GM19372 (cell line): ENCODE results near the gene SYF2.
"Not testable (repeated sequence)": the region's sequence is repeated elsewhere in the genome, so short reads cannot be mapped to it uniquely, and the experiment has no call there.

Experiments used
- ATAC-seq: cut with Tn5 transposase; IDR thresholded peaks from one replicate; pipeline ENCODE4 v1.9.1; 2021; ENCODE audit warnings: mild to moderate bottlenecking, low read depth, moderate library complexity; ENCODE audit not compliant: unreplicated experiment

The SYF2 gene

DNA sequence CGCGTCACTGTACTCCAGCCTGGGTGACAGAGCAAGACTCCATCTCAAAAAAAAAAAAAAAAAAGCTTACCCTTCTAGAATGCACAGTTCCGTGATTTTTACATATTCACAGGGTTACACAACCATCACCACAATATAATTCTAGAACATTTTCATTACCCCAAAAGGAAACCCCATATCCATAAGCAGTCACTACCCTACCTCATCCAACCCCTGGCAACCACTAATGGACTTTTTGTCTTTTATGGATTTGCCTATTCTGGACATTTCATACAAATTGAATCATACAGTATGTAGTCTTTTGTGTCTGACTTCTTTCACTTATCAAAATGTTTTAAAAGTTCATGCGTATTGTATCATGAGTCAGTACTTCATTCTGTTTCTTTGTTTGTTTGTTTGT, 22.8 kb downstream of the SYF2 start:
- no peak for ATAC-seq

DNA sequence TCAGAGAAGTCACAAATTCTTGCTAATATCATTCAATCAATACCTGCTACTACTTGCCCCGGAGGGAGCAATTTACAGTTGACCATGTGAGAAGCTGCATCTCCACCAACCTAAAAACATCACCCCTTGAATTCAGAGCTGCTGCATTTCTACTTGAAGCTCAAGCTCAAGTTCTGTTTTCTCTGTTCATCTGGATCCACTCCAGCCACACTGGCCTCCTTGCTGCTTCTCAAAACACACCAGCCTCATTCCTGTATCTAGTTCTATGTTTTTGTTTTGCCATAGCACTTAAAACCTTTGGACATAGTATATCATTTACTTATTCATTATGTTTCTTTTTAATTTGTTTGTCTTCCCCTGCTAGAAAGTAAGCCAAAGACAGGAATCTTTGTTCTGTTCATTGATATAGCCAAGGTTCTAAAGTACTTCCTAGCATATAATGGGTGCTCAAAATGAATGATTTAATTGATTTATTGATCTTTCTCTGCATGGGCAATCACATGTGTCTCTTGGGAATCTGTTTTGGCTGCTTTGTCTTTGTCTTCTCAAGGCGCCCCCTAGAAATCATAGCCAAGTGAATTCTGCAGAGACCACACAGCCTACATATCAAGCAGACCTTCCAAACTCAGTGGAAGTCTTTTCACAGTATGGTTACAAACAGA, 23.6 kb downstream of the SYF2 start:
- ATAC-seq = no peak

DNA sequence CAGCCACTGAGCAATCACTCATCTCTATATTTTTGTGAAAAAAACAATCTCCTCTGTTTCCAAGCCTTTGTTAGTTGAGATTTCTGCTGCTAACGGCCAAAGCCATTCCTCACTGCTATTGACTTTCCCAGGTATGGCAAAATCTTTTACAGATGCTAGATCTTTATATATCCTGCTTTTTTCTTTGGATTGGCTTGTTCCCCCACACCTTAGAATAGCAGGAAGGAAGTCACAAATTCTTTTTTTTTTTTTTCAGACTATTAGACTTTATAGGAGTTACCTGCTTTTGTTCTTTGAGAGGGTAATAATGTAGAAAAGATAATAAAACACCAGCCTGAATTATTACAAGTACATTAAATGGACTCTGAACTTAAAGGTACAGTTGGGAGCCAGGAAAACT, 24.2 kb downstream of the SYF2 start:
- ATAC-seq = no peak

DNA sequence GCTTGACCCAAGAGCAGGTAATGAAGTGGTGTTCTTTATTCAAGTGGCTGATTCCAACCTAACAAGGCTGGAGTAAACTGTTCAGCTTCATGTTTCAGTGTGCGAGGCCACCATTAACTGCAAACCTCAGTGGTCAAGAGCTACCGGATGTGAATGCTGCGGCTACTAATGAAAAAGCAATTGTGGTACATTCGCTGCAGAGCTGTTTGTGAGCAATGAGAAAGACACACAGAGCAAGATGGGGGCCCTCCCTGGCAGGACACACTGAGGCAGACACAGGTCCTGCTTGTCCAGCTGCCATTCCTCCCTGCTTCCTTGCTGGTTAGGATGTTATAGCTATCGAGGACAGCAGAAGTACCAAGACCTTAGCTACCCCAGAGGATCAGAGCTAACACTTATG, 26.1 kb downstream of the SYF2 start:
- no peak for ATAC-seq

DNA sequence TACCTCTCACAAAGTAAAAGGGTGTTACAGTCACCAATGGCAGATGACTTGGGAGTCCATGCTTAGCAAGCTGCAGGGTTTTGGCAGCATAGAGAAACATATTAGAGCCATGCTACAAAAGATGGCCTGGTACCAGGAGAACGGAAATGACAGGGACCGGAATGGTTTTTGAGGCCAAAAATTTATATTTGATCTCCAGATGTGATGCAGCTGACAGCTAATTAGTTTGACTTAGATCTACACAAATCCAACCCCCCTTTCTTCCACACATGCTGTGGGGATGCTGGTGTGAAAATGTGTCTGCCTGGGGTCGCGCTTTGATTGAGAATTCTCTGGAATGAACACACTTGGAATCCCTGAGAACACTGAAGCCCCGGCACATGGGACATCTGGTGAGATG, 26.5 kb downstream of the SYF2 start:
- no peak for ATAC-seq

DNA sequence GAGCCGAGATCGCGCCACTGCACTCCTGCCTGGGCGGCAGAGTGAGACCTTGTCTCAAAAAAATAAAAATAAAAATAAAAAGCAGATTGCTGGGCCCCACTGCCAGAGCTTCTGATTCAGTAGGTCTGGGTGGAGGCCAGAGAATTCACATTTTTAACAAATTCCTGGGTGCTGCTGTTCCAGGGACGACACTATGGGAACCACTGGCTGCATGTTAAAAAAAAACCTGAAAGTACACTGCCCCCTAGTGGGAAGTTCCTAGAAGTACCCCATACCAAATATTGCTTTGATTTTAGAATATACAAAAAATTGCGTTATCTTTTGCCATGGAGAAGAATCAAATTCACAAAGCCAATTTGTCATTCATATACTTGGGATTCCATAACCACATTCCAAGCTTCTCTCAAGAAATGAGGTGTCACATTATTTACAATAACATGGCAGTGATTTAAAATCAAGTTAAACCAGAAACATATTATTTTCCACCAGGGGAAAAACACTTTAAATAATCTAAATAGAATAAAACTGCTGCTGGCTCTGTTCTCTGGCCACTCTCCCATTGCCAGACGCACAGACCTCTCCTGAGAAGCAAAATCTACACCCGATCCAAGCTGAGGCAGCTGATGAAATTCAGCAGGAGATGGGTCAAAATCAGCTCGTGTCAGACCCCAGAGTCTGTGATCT, 27.4 kb downstream of the SYF2 start:
- ATAC-seq = no peak

DNA sequence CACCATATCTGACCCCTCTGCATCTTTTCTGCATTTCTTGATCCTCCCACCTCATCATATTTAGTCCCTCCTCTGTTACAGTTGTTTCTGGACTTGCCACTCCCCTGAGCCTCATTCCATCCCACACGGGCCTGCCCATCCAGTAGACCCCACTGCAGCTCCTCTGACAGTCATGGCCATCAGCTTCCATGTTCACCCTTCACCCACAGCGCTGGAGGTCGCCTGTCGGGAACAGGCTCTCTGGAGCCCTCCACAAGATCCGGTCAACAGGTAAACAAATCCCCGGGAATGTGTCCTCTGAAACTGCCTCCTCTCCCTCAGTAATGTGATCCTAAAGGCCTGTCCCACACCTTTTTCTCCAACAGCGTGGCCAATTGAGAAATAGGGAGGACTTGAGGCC, 31.3 kb downstream of the SYF2 start:
- no peak for ATAC-seq

DNA sequence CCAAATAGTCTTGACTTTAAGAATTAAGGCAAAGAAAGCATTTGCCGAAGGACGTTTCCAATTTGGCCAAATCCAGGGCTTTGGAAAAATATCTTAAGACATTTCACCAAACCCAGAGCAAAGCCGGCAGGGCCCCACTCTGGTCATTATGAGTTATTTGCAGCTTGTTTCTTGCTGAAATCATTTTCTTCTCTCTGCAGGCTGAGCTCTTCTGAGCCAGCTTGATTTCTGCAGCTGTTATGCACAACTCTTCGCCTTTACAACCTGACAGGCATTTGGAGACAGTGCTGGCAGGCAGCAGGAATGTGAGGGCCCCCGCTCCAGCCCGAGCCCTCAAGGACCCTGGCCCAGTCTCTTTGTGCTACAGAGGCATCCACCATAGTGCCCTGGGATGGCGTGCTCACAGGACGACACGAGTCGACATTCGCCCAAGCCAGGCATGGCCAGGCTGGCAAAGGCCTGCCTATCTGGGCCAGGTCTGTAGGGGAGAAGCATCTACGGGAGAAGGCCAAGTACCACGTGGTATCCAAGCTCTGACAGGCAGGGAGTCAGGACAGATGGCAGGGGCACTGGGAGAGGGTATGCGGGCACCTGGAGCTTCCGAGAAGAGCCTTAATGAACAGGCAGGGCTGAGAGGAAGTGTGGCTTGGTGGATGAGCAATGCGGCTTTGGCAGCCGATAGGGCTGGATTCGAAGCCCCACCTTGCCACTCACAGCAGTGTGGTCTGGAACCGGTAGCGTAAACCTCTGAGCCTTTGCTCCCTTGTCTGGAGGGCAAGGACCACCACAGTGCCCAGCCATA, 32.3 kb downstream of the SYF2 start:
- ATAC-seq = no peak

DNA sequence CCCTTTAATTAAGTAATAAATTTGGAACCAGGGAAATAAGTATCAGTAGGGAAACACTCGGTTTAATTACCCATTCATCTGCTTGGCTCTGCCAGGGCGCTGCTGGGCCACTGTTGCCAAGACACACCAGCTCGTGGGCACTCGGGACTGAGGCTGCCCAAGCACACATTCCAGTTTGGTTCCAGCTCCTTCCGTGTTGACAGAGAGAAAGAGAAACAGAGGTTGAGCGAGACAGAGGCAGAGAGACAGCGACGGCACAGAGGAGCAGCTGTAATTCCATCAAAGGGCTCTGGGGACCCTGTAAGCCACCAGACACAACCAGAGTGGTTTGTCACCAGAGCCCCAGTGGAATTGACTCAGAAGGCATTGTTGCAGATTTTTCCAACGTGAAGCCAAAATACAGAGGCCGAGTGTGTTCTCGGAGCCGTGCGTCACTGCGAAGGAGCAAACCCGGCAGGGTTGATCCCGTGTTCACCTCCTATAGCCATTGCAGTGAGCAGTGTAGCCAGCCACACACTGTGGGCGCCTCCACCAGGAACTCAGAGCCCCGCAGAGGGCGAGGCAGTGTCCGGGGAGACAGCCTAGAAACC, 33.5 kb downstream of the SYF2 start:
- ATAC-seq = no peak

DNA sequence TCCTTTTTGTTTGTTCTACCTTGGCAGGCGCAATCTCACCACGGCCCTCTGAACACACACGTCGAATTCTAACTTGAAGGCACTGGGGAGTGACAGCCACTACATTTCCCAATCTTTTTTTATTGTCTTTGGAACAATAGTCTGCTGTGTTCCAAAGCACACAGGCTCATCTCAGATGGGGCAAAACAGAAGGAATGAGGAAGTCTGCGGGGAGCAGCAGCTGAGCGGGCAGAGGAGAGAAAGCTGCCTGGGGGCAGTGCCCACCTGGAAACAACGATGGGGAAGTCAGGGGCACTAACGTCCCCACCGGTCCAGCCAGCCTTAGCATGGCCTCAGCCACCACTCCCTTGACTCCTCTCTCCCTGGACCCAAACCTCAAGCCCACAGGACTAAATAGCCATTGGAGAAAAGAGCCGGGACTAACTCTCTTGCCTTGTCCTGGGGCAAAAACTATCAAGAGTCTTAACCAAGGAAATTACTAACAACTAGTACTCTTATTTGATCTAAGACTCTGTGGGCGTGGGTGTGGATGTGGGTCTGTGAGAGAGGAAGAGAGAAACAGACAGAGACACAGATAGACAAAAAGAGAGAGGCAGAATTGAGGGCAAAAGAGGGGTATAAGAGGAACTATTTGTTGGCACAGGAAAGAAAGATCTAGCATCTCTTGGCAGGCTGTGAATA, 34.2 kb downstream of the SYF2 start:
- ATAC-seq = no peak

DNA sequence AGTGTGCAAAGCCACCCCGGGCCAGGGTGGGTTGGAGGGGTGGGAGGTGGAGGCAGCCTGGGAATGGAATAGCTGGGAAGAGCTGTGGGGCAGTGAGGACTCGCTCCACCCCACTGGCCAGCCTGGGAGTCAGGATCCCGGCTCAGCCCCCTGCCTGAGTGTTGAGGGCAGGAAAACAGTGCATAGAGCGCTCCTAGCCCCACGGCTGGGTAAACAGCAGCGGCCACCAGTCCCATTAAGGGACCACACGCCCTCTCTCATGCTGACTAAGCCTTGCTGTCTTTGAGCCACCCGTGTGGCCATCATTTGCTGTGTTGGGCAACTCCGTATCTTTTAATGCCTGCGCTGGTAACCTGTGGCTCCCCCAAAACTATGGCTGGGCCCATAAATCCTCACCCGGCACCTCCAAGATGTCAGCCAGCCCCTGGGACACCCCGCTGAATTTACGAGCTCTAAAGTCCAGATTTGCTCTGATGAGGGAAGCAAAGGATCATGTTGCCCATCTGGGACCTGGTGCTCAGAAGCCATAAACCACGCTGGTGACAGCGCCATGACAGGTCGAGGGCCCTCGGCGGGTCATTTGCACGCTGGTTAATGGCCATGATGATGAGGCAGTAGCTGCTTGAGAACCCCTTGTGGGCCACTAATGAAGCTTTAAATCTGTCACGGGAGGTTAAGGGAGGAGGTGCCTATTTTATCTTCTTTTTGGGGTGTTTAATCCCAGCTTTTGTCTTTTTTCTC, 34.9 kb downstream of the SYF2 start:
- ATAC-seq = no peak

DNA sequence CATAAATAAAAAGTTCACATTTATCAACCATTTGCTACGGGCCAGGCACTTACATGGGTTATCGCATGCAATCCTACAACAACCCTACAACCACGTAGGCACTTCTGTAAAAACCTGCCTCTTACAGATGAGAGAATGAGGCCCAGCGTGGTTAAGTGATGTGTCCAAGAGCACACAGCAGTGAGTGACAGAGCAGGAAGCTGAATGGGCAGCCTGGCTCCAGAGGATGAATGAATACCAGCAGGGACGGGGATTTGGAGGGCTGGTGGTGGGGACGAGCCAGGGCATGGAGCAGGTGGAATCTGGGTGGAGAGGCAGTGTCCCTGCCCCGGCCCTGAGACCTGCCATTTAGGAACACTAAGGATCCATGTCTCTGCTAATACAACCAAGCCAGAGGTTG, 35.5 kb downstream of the SYF2 start:
- no peak for ATAC-seq

DNA sequence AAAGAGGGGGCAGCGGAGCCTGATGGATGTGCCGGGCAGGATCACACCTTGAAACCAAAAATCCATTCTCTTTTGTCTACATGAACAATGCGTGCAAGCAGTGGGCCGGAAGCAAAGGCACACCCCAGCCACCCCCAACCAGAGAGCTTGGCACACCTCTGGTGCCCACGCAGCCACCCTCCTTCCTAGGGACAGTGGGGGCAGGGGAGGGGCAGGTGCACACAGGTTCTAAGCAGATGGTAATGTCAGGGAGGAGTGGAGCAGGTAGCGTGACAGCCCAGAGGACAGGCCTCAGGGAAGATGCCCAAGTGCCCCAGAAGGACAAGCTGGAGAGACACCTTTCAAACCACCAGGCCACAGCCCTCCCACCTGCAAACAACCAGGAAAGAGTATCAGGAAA, 36.5 kb downstream of the SYF2 start:
- ATAC-seq = no peak

DNA sequence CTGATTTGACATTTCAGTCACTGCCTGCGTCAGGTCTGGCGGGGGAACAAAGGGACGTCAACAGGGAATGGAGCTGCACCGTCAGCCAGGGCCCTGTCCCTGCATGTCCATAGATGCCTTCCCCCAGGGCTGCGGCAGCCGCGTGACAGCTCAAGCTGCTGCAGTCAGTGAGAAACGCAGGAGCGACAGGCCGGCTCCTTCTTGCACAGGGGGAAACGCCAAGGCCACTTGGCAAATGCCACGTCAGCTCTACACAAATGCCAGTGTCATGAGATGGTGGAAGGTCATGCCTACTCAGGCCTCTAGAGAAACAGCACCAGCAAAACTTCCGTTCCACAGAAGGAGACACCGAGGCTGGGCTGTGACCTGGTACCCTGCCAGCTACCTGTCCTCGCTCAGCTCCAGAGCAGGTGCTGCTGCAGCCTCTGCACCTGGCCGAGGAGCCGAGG, 37.7 kb downstream of the SYF2 start:
- ATAC-seq = no peak

DNA sequence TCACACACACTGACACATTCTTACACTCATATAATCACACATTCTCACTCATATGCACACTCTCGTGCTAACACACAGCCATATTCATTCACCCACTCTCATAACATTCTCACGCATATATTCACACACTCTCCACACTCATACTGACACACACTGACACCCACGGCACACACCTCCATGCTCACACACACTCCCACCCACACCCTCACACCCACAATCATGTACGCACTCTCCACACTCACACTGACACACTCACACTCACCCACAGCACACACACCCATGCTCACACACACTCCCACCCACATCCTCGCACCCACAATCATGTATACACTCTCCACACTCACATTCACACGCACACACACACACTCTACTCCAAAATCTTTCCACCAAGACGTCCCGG, 38.2 kb downstream of the SYF2 start:
- no peak for ATAC-seq

DNA sequence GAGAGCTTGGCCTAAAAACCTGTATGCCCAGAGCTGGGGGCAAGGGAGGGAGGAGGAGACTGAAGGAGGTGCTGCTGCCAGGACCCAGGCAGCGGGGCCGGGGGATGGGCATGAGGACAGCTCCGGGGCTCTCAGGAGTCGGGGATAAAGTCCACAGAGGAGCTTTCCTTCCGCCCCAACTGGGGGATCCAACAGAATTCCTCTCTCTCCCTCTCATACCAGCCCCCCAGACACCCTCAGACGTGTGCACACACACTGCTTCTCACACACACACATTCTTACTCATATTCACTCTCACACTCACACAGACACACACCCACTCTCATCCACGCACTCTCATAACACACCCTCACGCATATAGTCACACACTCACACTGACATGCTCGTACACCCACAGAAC, 39.1 kb downstream of the SYF2 start:
- no peak for ATAC-seq

DNA sequence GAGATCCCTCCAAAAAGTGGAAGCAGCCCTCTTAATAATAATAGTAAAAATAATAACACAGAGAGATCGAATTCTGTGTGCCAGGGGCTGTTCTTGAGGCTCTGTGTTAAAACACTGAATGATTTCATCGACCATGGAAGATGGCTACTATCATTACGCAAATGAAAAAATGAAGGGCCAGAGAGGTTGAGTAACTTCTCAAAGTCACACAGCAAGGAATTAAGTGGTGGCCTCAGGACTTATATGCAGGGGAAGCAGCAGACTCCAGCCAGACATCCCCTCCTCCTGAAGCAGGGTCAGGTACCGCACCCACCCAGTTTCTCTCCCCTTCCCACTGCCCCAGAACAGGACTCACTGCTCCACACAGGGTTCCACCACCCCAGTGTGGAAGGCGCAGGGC, 40.1 kb downstream of the SYF2 start:
- no peak for ATAC-seq

DNA sequence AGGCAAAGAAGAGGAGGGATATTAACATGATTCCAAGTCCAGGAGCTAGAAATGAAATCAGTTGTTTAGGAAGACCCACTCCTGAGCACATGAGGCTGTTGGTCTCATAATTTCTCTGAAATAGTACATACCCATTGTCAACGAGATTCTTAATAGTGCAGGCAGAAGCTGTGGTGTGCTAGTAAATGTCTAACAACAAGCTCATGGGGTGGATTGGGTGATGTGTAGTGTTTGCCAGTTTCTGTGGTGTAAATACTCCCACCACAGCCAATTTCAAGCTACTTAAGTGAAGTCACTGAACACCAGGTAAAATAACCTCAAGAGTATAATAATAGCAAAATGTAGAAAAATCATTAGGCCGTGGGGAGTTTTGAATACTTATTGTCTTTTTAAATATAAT, 42.0 kb downstream of the SYF2 start:
- ATAC-seq = no peak

DNA sequence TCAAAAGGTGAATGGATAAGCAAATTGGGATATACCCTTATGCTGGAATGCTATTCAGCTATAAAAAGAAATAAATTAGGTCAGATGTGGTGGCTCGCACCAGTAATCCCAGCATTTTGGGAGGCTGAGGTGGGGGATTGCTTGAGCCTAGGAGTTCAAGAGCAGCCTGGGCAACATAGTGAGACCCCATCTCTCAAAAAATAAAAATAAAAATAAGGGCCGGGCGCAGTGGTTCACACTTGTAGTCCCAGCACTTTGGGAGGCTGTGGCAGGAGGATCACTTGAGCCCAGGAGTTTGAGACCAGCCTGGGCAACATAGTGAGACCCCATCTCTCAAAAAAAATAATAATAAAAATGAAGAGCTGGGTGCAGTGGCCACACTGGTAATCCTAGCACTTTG, 44.4 kb downstream of the SYF2 start:
- ATAC-seq = not testable (repeated sequence)

DNA sequence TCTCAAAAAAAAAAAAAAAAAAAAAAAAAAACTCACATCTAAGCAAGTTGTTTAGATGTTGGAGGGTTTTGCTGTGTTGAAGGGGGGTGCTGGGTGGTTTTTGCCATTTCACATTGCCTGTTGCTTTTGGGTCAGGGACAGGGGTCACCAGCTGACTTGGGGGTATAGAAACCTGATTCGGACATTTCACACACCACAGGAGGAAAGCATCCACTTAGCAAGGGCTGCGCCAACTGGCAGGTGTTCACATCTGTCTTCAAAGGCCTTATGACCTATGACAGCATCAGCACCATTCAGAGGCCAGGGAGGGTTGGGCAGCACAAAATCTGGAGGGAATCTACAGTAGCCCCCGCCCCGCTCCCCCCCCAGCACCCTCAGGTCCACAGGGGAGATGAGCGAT, 45.2 kb downstream of the SYF2 start:
- ATAC-seq = no peak
